Fibroblast of peridontal ligament (primary cell): ENCODE measurements around the gene POM121C.
"Not testable (repeated sequence)": the region's sequence is repeated elsewhere in the genome, so short reads cannot be mapped to it uniquely, and the experiment has no call there.

Experiments
- DNase-seq: peaks from one replicate; pipeline ENCODE4 v3.0.0-alpha.2; 2010; ENCODE audit errors: extremely low read depth

POM121C gene

GRCh38 chr7:75423481-75423880 lies 62.6 kb downstream of the POM121C start:
- not testable (repeated sequence) for DNase-seq

DNA sequence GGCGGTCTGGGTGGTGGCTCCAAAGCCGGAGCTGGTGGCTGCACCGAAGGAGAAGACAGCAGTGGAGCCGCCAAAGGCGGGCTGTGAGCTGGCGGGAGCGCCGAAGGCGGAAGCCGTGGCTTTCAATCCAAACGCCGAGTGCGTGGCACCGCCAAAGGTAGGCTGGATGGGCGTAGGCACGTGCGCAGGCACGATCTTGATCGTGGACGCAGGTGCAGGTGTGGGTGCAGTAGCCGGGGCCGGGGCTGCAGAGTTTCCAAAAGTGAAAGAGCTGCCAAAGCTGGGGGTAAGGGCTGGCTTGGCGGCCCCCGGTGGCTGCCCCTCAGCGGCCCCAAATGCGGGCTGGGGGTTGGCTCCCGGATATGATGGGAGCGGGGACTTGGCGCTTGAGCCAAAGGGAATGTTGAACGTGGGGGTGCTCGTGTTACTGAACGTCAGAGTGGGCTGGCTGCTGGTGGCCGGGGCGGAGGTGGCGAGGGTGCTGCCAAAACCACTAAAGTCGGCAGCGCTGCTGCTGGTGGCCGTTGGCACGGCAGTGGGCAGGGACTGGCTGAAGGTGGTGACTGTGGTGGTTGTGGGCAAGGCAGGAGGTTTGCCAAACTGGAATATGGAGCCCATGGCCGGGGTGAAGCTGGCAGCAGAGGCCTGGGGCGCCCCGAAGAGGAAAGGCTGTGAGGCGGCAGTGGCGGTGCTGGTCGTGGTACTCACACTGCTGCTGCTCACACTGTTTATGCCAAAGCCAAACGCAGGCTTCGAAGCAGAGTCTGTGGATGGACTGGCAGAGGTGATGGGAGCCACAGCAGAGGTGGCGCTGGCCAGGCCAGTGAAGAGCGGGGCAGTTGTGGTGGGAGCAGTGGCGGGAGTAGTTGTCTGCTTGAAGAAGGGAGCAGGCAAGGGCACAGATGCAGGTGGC lies 64.0 kb downstream of the POM121C start:
- DNase-seq: not testable (repeated sequence)

- DNase-seq: not testable (repeated sequence)
Observed at GRCh38 chr7:75420152-75420551, 65.9 kb downstream of the POM121C start.

DNA sequence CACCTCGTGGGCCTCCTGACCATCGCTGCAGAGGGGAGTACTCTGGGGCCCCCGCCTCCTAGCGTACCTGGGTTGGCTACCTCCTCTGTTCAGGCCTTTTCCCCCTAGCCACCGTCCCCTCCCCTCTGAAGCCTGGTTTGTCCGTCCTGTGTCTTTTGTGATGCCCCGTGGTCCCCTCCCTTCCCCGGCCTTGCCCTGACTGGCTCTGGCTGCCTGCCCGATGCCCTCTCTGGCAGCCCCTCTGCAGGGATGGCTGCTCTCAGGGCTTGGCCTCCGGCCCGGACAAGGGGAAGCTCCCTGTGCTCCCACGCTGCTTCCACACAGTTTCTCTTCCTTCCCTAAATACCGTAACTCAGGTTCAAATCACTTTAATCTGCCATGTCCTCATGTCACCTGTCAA lies 66.4 kb downstream of the POM121C start:
- not testable (repeated sequence) for DNase-seq

DNA sequence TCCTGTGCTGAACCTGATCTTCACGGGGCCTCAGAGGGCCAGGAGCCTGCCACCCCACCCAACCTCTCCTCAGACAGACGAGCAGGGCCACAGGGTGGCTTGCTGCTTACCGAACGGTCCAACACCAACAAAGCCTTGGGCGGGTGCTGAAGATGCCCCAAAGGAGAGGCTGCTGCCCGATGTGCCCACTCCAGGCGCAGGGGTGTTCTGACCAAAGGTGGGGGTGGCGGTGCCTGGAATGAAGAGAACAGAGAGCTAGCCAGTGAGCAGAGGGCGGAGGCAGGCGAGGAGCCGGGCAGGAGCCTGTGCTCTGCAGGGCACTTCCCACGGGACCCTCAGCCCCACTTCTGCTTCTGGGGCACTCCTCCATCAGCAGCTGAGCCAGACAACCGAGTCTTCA lies 66.9 kb downstream of the POM121C start:
- DNase-seq: not testable (repeated sequence)

DNA sequence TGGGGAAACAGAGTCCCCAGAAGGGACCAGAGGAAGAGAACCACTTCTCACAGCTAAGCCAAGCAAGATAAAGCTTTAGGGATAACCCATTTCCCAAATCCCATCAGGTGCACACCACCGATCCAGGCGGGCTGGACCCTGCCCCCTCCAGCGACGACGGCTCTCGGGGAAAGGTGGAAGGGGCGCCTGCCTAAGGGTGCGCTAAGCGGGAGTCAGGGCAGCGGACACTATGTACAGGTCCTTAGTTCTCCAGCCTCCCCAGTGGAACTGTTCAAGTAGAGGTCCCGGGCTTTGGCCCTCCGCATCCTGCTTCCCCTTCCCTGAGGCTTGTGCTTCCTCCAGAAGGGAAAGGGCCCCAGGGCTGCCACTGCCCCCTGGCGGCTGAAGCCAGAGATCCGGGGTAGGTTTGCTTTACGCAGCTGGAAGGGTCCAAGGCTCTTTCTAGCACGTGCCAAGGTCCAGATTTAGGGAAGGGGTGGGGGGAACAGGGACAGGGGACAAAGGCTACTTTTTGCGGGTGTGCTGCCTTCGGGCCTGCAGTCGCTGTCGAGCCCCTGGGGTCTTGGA lies 67.7 kb downstream of the POM121C start:
- not testable (repeated sequence) for DNase-seq

GRCh38 chr7:75416787-75417186 lies 69.3 kb downstream of the POM121C start:
- DNase-seq: not testable (repeated sequence)

- DNase-seq: not testable (repeated sequence)
Observed at GRCh38 chr7:75415829-75416373, 70.2 kb downstream of the POM121C start.

DNA sequence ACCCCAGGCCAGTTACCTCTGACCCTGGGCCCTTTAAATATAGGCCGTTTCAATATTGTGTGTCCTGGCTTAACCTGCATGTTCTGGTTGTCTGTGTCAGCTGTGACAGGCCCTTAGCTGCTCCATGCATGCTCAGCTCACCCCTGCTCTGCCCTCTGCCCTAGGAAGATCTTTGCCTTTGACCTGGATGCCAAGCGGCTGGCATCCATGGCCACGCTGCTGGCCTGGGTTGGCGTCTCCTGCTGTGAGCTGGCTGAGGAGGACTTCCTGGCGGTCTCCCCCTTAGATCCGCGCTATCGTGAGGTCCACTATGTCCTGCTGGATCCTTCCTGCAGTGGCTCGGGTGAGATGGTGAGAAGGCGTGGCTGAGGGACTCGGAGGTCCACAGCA lies 70.7 kb downstream of the POM121C start:
- not testable (repeated sequence) for DNase-seq

DNA sequence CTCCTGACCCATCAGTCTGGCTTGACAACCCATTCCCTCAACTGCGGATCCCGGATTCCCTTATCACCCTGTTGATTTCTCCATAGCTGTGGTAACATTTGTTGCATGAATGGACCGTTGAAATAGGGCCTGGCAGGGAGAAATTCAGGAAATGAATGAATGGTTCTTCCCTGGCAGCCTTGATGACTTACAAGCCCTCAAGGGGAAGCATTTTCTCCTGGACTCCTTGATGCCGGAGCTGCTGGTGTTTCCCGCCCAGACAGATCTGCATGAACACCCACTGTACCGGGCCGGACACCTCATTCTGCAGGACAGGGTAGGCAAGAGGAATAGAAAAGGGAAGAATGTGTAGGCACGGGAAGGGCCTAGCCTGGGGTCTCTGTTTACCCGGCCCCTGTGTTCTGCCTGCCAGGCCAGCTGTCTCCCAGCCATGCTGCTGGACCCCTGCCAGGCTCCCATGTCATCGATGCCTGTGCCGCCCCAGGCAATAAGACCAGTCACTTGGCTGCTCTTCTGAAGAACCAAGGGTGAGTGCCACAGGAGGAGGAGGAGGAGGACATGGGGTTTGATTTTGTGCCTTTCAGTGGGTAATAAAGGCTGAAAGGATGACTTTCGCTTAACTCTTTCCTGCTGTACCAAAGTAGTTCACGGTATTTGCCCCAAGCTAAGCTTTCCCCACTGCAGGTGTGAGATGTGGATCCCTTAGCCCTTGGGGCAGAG lies 71.2 kb downstream of the POM121C start:
- DNase-seq: peak; percentile 2

DNA sequence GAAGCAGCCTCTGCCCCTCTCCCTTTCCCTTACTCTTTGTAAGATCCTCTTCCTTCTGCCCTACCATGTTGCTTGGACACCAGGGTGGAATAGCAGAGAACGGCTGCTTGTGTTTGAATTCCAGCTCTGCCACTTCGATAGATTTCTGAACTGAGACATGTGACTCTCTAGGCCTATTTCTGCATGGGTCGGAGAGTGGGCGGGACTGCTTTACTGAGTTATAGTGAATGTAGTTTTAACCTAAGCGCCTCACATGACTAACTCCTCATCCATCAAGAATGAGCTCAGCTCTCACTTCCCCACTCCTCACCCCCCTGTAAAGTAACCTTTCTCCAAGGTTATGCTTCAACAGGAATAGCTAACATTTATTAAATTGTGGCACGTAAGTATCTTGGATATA lies 71.9 kb downstream of the POM121C start:
- not testable (repeated sequence) for DNase-seq

DNA sequence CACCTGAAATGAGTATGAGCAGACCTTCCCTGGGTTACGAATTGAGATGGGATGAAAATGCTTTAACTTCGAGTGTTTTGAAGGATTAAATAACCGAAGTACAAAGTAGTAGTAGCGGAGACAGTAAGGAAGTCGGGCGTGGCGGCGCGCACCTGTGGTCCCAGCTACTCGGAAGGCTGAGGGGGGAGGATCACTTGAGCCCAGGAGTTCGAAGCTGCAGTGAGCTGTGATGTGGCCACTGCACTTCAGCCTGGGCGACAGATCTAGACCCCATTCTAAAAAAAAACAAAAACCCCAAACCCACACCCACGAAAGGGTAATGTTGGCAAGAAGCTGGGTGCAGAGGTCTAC lies 75.3 kb downstream of the POM121C start:
- DNase-seq: not testable (repeated sequence)

- not testable (repeated sequence) for DNase-seq
Observed at GRCh38 chr7:75409880-75410822, 75.9 kb downstream of the POM121C start.

DNA sequence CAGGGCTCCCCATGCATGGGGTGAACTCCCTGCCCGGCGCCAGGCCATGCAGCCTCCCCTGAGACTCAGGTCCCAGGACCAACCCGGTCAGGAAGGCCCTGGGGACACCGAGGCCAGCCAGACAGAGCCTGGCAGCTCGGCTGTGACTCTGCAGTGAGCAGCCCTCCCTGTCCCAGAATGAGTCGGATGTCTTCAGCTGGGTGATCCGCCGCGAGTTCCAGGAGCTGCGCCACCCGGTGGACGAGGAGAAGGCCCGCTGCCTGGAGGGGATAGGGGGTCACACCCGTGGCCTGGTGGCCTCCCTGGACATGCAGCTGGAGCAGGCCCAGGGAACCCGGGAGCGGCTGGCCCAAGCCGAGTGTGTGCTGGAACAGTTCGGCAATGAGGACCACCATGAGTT lies 81.4 kb downstream of the POM121C start:
- not testable (repeated sequence) for DNase-seq

- not testable (repeated sequence) for DNase-seq
Observed at GRCh38 chr7:75403455-75404443, 82.3 kb downstream of the POM121C start.

GRCh38 chr7:75400575-75400974 lies 85.5 kb downstream of the POM121C start:
- not testable (repeated sequence) for DNase-seq

DNA sequence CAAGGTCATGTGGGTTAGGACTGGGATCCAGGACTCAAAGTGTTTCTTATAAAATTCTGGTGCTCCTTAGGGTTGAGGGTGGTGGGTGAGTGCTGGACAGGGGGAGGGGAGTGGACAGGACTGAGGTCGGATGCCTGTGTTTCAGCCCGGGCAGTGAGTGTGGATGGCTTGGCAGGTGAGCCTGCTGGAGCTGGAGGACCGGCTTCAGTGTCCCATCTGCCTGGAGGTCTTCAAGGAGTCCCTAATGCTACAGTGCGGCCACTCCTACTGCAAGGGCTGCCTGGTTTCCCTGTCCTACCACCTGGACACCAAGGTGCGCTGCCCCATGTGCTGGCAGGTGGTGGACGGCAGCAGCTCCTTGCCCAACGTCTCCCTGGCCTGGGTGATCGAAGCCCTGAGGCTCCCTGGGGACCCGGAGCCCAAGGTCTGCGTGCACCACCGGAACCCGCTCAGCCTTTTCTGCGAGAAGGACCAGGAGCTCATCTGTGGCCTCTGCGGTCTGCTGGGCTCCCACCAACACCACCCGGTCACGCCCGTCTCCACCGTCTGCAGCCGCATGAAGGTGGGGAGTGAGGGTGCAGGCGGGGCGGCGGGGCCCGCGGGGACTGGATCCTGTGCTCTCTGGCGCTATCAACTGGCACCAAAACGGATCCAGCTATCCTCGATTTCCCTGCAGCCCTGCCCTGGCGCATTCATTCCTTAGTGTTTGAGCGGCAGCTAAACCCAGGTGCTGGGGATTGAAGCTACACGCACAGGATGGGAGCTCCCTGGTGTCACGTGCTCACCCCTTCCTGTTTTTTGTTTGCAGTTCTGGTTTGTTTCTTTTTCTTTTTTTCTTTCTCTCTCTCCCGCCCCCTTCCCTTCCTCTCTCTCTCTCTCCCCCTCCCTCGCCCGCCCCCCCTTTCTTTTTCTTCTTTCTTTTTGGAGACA lies 87.1 kb downstream of the POM121C start:
- not testable (repeated sequence) for DNase-seq

DNA sequence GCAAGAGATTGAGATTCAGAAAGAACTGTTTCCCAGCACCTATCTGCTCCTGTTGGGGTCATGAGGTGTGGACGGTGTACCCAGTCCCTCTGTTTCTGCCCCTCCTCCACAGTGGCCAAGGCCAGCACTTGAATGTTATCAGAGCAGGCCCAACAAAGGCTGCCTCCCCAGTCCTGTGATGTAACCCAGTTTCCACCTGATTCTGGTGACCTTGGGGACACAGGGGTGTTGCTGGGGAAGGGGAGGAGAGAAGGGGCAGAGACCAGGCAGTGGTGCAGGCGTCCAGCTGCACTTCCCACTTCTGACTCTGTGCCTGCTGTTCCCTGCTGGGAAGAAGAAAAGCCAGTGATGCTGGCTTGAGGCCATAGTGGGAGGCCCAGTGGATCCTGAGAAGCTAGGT lies 88.2 kb downstream of the POM121C start:
- not testable (repeated sequence) for DNase-seq

GRCh38 chr7:75395329-75395728 lies 90.8 kb downstream of the POM121C start, which contains the start of gene TRIM73:
TSS of gene TRIM73 (plus strand) at chr7:75395629. CDS start at chr7:75398934, 3,305 bp downstream.
- not testable (repeated sequence) for DNase-seq
